GM21786 (cell line): Measurements from ENCODE around the gene LCE1D.

ENCODE experiments used
- ATAC-seq: cut with Tn5 transposase; IDR thresholded peaks from one replicate; pipeline ENCODE4 v1.9.1; 2021; ENCODE audit not compliant: unreplicated experiment

LCE1D gene, protein sequence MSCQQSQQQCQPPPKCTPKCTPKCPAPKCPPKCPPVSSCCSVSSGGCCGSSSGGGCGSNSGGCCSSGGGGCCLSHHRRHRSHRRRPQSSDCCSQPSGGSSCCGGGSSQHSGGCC

GRCh38 chr1:152796421-152796820, at the start of gene LCE1D:
Gene LCE1D (plus strand): TSS chr1:152796721. CDS start chr1:152797795, 1,074 bp downstream.
- ATAC-seq, result no peak

DNA sequence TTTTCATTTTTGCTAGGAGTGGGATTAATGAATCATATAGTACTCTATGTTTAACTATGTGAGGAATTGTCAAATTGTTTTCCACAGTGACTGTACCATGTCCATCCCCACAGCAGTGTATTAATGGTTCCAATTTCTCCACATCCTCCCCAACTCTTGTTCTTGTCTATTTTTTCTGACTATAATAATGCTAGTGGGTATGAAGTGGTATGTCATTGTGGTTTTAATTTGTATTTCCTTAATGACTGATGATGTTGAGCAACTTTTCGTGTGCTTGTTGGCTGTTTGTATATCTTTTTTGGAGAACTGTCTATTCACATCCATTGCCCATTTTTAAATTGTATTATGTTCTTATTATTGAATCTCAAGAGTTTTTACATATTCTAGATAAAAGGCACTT, 48.7 kb upstream of the LCE1D start:
- no peak for ATAC-seq

GRCh38 chr1:152752225-152752624, 44.3 kb upstream of the LCE1D start:
- no peak for ATAC-seq

DNA sequence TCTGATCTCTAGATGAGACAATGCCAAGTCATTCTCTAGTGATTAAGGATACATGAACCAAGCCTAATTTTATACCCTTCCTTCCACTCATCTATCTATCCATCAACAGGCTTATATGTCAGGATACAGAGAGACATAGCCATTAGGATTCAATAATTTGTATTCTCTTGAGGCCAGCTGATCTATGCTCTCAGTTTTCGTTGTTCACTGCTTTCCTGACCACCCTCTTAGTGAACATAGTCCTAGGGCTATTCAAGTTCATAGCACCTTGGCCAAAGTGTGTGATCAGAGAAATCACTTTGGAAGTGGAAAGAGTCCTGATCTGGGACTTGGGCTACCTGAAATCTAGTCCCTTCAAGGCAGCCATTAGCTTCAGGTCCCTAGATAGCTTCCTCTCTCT, 42.9 kb upstream of the LCE1D start:
- no peak for ATAC-seq

DNA sequence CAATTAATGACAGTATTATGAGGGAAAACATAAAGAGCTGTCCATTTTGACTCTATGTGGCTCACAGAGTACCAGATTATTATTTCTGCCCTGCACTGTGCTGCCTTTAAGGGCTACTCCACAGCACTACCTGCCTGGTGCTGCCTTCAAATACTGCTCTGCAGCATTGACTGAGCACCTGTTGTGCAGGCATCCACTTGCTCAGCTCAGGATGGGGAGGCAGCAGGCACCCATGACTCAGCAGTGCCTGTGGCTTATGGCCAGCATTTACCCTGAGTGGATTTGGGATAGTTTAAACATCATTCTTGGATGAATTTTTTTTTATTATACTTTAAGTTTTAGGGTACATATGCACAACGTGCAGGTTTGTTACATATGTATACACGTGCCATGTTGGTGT, 39.6 kb upstream of the LCE1D start:
- no peak for ATAC-seq

DNA sequence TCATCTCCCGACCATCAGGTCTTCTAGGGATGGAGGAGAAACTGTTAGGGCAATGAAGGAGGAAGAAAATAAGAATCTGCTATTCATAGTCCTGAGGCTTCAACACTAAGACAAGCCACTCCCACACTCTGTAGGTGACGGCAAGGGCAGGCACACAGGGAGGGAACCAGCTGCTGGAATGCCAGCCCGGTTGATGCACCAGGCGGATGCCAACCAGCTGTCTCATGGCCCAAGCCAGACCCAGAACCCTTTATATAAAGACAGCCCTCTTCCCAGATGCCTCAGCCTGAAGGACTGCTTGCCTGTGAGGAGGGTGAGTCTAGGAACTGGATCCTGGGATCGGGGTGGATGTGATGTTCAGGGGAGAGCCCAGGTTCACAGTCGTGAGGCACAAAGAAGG, 38.8 kb upstream of the LCE1D start, which contains the start of gene KPRP:
TSS of gene KPRP (plus strand) at position 279 of the 400 bp plus-strand sequence. CDS start 1,564 bp downstream, outside the sequence.
- ATAC-seq, result no peak

DNA sequence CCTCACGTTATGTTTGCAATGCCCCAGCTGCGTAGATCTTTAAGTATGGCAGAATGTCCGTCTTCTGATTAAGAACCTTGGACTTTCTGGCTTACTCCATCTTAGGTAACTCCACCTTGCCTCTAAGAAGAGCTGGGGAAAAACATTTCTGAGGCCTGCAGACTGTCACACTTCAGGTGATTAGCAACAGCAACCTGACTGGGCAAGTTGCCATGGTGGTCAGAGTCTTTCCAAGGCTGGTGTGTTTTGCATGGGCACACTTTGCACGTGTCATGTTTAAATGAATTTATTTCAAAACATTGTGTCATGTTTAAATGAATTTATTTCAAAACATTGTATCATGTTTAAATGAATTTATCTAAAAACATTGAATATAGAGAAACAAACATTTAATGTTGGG, 37.9 kb upstream of the LCE1D start:
- no peak for ATAC-seq

- ATAC-seq, result no peak
Observed at GRCh38 chr1:152759453-152760173, 36.9 kb upstream of the LCE1D start.

DNA sequence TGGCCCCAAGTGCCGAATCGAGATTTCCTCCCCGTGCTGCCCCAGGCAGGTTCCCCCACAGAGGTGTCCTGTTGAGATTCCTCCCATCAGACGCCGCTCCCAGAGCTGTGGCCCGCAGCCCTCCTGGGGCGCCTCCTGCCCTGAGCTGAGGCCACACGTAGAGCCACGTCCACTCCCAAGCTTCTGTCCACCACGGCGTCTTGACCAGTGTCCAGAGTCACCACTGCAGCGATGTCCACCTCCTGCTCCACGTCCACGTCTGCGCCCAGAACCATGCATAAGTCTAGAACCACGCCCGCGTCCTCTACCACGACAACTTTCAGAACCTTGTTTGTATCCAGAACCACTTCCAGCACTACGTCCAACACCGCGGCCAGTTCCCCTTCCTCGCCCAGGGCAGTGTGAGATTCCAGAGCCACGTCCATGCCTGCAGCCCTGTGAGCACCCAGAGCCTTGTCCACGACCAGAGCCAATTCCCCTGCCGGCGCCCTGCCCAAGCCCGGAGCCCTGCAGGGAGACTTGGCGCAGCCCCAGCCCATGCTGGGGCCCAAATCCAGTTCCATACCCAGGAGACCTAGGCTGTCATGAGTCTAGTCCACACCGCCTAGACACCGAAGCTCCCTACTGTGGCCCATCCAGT, 35.9 kb upstream of the LCE1D start:
- no peak for ATAC-seq

DNA sequence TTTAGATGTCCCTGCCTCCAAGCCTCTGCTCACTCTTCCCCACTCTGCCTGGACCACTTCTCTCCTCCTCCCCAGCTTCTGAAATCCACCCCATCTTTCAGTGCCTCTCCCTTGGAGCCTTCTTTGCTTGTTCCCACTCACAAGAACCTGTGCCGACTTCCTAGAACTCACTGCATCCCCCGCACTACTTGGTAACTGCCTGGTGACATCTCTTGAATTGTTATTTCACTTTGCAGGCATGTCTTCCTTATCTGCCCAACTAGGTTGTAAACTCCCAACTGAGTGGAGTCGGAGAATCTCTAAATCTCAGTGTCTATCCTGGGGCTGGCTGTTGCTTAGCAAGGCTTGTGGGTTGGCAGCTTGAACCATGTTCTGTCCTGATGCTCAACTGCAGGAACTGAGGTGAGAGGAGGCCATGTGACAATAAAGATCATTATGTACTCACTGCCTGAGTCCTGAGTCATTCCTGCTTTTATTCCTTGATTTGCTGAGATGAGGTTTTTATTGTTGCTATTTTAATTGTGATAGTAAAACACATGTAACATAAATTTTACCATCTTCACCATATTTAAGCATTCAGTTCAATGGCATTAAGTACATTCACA, 34.8 kb upstream of the LCE1D start:
- no peak for ATAC-seq

- ATAC-seq, result no peak
Observed at GRCh38 chr1:152768847-152769533, 27.5 kb upstream of the LCE1D start.

DNA sequence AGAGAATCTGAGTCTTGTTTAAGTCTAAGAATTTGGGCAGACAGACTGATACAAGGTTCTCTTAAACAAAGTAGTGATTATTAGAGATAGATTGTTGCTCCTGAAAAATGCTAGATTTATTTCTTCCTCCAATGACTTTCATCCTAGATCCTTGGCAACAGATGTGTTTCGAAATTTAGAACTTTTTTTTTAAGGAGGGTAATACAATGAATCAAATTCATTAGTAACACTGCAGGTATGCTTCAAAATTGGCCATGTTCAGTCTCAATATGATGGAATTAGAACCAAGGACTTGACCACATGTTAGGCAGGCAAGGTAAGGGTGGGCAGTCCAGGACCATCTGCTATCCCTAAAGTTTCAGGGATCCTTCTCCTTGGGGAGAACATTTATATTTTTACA, 26.1 kb upstream of the LCE1D start:
- no peak for ATAC-seq

DNA sequence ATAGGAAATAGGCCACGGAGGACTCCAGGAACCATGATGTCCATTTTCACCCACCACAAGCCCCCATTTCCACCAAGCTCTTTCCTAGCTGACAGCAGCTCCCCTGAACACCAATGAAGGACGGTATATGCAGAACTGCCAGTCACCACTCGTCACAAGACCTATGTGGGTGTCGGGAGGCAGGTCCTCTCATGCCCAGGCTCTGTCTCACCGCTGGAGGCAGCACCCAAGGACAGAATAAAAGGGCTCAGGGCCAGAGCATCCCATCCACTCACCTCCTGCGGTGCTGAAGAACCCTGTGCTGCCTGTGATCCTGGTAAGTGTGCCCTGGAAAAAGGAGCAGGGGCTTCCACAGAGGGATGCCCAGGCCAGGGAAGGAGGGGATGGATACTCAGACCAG, 21.6 kb upstream of the LCE1D start, which contains the start of gene LCE1F:
TSS of gene LCE1F (plus strand) at position 266 of the 400 bp plus-strand sequence. CDS start 1,232 bp downstream, outside the sequence.
- ATAC-seq, result no peak

- no peak for ATAC-seq
Observed at GRCh38 chr1:152776361-152776760, 20.2 kb upstream of the LCE1D start.

DNA sequence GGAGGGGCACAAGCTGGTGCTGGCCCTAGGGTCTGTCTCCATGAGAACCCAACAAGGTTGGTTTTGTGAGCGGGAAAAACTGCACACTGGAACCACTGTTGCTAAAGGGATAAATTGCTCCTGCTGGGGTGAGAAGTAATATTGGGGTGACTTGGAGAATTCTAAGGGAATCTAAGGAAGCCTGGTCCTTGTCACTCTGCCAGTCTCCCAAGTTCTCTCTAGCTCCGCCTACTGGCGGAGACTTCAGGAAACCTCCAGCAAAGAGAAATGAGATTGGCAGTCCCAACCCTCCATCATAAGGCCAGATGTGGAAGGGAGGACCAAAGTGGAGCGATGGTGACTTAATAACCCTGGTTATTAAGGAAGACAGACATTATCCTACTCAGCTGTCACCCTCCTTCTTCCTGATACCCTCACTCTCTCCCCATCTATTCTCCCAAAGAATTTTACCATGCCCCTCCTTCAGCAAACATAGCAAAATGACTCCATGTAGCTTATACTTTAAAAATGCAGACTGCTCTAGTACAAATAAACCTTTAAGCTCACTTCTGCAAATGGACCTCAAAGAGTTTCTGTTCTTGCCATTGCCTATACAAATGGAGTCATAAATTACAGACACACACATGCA, 18.9 kb upstream of the LCE1D start:
- ATAC-seq, result no peak

- ATAC-seq, result no peak
Observed at GRCh38 chr1:152783095-152783494, 13.4 kb upstream of the LCE1D start.

- no peak for ATAC-seq
Observed at GRCh38 chr1:152786077-152786476, 10.4 kb upstream of the LCE1D start, which contains the start of gene LCE1E. Gene LCE1E (plus strand): TSS chr1:152786257. CDS start chr1:152787300, 1,043 bp downstream.

- ATAC-seq, result no peak
Observed at GRCh38 chr1:152795686-152796085, 835 bp upstream of the LCE1D start.

DNA sequence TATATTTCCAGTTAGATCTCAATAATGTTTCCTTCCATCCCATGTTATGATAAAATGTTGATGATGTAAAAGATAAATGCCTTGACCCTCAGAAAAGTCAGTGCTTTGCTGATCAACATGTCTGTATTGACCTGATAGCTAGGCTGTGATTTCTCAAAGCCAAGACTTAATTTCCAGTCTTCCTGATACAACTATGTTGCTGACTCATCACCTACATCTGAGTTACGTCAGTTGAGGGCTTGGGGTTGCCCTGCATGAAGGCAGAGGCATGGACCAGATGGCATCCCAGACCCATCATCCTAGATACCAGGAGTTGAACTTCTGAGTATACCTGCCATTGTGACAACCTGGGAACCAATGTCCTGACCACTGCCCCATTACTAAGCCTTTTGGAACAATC, 4.8 kb downstream of the LCE1D start:
- no peak for ATAC-seq

GRCh38 chr1:152806576-152806975, 10.1 kb downstream of the LCE1D start, which contains the start of gene LCE1C:
Gene LCE1C (minus strand): TSS chr1:152806651. CDS start chr1:152805478, 1,173 bp downstream.
- ATAC-seq, result no peak
